Measurements from ENCODE around the gene SFRP4. TPM values are rescaled to one million over a fixed set of nuclear protein-coding genes. Genes with fewer than 3 reads are reported as not detected.

Gene SFRP4
- total RNA-seq, 8 experiments from 2014 or later, result 0.08 to 95.4 (median 0.81) TPM; not detected in 1

DNA sequence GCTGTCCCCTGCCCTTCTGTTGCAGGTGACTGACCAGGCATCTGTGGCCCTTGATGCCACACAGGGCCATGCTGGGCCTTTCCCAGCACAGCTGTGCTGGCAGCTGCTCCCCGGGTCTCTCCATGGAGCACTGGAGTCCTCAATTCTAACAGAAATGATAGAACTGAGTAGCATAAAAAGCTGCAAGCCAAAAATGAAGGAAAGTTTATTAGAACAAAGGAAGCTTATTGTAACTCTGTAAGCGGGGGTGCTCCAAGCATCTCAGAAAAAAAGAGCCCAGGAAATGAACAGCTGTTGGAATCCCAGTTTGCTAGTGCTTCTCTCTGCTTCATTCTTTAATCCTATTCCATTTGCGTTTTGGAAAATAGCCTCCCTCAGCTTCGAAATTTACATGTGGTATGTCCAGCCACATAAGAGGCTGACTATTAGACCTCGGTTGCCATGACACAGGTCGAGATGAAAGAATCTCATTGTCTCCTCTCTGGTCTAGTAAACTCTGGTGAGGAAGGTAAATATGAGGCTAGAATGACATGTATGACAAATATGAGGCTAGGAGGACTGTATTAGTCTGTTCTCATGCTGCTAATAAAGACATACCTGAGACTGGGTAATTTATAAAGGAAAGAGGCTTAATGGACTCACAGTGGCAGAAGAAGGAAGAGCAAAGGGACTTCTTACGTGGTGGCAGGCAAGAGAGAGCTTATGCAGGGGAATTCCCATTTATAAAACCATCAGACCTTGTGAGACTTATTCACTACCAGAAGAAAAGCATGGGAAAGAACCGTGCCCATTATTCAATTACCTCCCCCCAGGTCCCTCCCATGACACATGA, 27.5 kb upstream of the SFRP4 start:
- Histone ChIP-seq H3K4me3 (no peak overlapping the region), H3K27ac (no peak overlapping the region), H3K4me1 (replicated peaks in 1 of 2) (peaks cover 17 to 26% of the 10 kb centered on the region in 2 donors)
- peak in 6 of 8 experiments; percentile 13 to 71 (median 34) for ATAC-seq (replicated peaks in 6 of 8)
- in situ Hi-C loops (cut with MboI; ENCODE audit: low pct_unique_long_range_greater_than_20kb in 2 of 9, low sequenced_read_pairs in 9 of 9, unreplicated experiment in 9 of 9), result loop anchor here in 1 of 9 experiments (25.0 kb wide), 1 partner anchor 143 kb away; no protein-coding TSS in a partner anchor
- 13 to 92% (median 55%) methylated on average over 3 to 8 of the region's 8 CpGs; no CpG with 5 or more reads in 2 of the 10 experiments for WGBS, 10 experiments

DNA sequence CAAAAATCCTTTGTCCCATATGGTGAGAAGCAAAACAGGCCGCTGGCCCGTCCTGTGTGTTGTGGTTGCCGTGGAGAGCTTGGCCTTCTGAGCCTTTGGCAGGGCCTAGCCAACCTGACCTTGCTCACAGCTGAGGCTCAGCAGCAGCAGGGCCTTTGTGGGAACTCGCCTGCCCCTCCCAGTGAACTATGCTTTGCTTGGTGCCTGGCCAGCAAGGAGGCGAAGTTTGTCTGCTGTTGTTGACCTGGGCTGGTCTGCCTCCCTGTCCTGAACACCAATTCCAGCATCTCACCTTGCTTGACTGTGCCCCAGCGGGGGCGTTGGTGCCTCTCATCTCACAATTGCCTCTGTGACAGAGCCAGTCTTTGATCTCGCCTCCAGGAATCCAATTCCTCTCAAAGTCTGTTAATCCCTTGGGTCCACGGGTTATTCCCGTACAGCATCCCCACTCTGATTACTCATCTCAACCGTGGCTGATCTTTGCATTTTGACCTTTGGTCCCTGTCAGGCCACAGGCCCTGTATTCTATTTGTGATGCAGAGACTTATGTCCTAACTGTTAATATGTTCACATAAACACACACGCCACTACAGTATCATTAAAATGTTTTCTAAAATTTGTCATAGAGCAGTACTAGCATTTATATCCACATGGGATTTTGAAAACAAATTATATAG, 26.5 kb upstream of the SFRP4 start:
- peak in 7 of 8 experiments; percentile 61 to 92 (median 75) for ATAC-seq (replicated peaks in 6 of 8)
- 15 to 77% (median 39%) methylated on average over 2 to 6 of the region's 12 CpGs; no CpG with 5 or more reads in 1 of the 10 experiments for WGBS, 10 experiments
- Histone ChIP-seq H3K4me1 (replicated peaks in 1 of 2) (peaks cover 17 to 26% of the 10 kb centered on the region in 2 donors), H3K4me3 (no peak overlapping the region), H3K27ac (peak overlapping the region in 1 of 2 donors; percentile 25)
- in situ Hi-C loops (cut with MboI; ENCODE audit: low pct_unique_long_range_greater_than_20kb in 2 of 9, low sequenced_read_pairs in 9 of 9, unreplicated experiment in 9 of 9), result loop anchor here in 1 of 9 experiments (25.0 kb wide), 1 partner anchor 144 kb away; no protein-coding TSS in a partner anchor

DNA sequence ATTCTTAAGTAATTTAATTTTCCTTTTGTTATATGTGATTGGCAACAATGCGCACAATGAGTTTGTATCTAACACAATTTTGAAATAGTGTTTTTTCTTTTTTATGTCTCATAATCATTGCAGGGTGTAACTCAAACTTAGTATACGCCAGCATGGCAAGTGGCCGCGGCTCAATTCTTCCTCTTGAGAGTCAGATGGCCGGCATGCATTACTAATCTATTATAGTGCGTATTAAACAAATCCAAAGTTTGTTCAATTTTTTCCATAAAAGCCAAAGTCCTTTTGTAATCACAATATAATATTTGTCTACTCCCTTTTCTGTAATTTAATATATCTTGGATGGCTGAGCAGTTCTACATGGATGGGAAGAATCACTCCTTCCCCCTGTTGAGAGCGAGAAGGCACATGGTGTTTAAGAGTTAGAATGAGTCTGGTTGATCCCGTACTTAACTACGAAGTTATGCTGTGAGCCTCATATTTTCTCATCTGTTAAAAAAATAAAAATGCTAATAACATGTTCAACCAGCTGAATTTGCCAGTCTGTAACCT, 16.5 kb upstream of the SFRP4 start:
- no peak overlapping the region for H3K4me3 ChIP-seq
- in situ Hi-C loops (cut with MboI; ENCODE audit: low pct_unique_long_range_greater_than_20kb in 2 of 9, low sequenced_read_pairs in 9 of 9, unreplicated experiment in 9 of 9), result loop anchor here in 1 of 9 experiments (25.0 kb wide), 1 partner anchor 154 kb away; no protein-coding TSS in a partner anchor
- no peak overlapping the region for H3K27ac ChIP-seq
- 44 to 97% (median 92%) methylated on average over 4 to 9 of the region's 9 CpGs for WGBS, 10 experiments
- no peak for ATAC-seq (replicated peaks in 6 of 8)
- peaks cover 11 to 13% of the 10 kb centered on the region in 2 donors for H3K4me1 ChIP-seq (replicated peaks in 1 of 2)

DNA sequence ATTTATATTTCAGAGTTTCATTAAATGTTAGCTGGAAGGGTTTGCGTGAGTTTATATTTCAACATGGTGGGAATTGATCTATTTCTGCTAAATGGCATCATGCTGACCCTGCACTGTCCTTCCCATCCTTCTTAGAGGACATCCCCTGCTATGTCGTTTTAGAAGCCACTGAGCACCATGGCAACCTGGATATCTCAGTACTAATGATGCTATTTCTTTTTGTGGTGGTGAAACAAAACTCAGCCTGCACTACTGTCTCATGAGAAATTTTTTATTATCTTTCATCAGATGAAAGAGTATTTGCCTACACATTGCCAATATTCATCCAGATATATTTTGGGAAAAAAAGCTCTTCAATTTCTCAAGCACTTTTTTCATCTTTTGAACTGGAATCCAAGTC, 15.9 kb upstream of the SFRP4 start:
- no peak overlapping the region for H3K27ac ChIP-seq
- peak in 5 of 8 experiments; percentile 41 to 84 (median 69) for ATAC-seq (replicated peaks in 6 of 8)
- in situ Hi-C loops (cut with MboI; ENCODE audit: low pct_unique_long_range_greater_than_20kb in 2 of 9, low sequenced_read_pairs in 9 of 9, unreplicated experiment in 9 of 9), result loop anchor here in 1 of 9 experiments (25.0 kb wide), 1 partner anchor 155 kb away; no protein-coding TSS in a partner anchor
- H3K4me3 ChIP-seq, result no peak overlapping the region
- 4 to 83% (median 56%) methylated on average over 1 to 2 of the region's 2 CpGs; no CpG with 5 or more reads in 1 of the 10 experiments for WGBS, 10 experiments
- H3K4me1 ChIP-seq (replicated peaks in 1 of 2), result peaks cover 11 to 18% of the 10 kb centered on the region in 2 donors

DNA sequence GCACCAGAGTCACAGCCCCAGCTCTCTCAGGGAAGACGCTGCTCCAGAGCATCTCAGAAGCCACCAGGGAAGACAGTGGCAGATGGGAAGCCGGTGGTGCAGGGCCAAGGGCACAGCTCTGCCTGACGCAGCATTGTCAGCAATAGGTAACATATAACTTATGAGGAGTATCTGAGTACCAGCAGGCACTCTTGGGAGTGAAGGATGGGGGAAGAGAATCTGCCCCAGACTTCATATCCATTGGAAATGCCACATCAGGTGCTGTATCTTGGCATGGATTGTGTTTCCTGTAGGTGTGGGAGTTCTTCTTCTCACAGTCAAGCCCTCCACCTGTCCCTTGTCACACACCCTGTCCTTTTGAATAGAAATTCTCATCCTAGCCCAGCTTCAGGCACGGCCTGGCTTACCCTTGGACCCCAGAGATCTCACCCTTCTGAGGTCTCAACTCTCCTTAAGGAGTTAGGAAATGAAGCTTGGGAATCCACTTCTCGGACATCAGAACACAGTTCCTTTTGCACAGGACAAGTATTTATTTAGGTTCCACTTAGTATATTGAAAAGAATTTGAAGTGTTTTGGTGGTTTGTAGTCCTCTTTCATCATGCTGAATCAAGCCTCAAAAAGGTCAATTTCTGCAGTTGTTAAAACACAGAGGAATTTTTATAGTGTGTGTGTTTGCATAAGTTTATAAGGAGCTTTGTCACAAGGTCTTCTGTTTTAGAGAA, 13.8 kb upstream of the SFRP4 start:
- Histone ChIP-seq H3K4me1 (replicated peaks in 1 of 2) (peaks cover 11 to 24% of the 10 kb centered on the region in 2 donors), H3K4me3 (no peak overlapping the region), H3K27ac (no peak overlapping the region)
- ATAC-seq (replicated peaks in 6 of 8), result no peak
- in situ Hi-C loops (cut with MboI; ENCODE audit: low pct_unique_long_range_greater_than_20kb in 2 of 9, low sequenced_read_pairs in 9 of 9, unreplicated experiment in 9 of 9), result loop anchor here in 1 of 9 experiments (25.0 kb wide), 1 partner anchor 157 kb away; no protein-coding TSS in a partner anchor
- WGBS, 10 experiments, result 17 to 100% (median 65%) methylated on average over 1 to 5 of the region's 5 CpGs; no CpG with 5 or more reads in 2 of the 10 experiments

DNA sequence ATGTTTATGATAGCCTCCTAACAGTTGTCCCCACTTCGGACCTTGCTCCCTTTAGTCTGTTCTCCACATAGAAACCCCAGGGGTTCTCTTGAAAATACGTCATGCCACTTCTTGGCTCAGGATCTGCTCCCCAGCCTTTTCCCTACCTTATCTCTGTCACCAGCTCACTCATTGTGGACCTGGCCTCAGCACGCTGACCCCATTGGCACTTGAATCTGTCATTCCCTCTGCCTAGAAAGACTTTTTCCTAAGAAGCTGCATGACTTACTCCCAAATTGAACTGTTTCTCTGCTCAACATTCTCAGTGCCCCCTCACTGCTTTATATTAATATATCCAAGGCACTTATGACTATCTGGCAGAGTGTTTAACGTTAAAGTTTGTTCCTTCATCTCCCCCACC, 12.3 kb upstream of the SFRP4 start:
- Histone ChIP-seq H3K4me1 (replicated peaks in 1 of 2) (peaks cover 11 to 24% of the 10 kb centered on the region in 2 donors), H3K27ac (no peak overlapping the region), H3K4me3 (no peak overlapping the region)
- ATAC-seq (replicated peaks in 6 of 8), result no peak
- 18 to 100% (median 66%) methylated on average over 1 to 3 of the region's 4 CpGs; no CpG with 5 or more reads in 2 of the 10 experiments for WGBS, 10 experiments
- in situ Hi-C loops (cut with MboI; ENCODE audit: low pct_unique_long_range_greater_than_20kb in 2 of 9, low sequenced_read_pairs in 9 of 9, unreplicated experiment in 9 of 9), result loop anchor here in 1 of 9 experiments (25.0 kb wide), 1 partner anchor 158 kb away; no protein-coding TSS in a partner anchor

DNA sequence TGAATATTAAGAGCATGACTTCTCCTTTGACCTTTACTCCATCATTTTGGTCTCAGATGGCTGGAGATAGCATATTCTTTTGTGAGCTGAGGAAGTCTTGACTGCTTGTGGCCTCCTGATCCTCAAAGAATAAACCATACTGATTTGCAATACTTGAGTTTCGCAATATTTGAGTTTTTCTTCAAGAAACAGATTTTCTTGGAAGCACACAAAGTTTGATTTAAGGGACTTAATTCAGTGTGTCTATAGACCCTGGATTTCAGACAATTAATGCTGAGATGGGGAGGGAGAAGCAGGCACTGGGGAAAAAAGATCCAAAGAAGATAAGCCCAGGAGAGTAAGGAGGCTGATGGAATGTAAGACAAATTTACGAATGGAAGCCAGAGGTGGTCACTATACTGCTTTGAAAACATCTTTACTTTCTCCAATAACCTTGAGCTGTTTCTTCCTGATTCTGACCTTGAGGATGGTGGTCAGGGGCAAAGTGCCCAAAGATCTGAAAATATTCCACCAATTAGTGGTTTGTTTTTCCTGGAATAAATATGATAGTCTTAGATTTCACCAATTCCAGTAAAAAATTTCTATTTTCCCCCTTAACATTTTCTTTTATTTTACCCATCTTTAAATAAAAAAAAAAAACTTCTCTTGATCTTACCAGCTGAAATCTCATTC, 11.3 kb upstream of the SFRP4 start:
- Histone ChIP-seq H3K4me1 (replicated peaks in 1 of 2) (peaks cover 10 to 20% of the 10 kb centered on the region in 2 donors), H3K27ac (no peak overlapping the region), H3K4me3 (no peak overlapping the region)
- peak in 1 of 8 experiments; percentile 36 for ATAC-seq (replicated peaks in 6 of 8)
- in situ Hi-C loops (cut with MboI; ENCODE audit: low pct_unique_long_range_greater_than_20kb in 2 of 9, low sequenced_read_pairs in 9 of 9, unreplicated experiment in 9 of 9), result loop anchor here in 1 of 9 experiments (25.0 kb wide), 1 partner anchor 159 kb away; no protein-coding TSS in a partner anchor
- 7 to 100% (median 92%) methylated on average over 1 to 2 of the region's 2 CpGs; no CpG with 5 or more reads in 3 of the 10 experiments for WGBS, 10 experiments

DNA sequence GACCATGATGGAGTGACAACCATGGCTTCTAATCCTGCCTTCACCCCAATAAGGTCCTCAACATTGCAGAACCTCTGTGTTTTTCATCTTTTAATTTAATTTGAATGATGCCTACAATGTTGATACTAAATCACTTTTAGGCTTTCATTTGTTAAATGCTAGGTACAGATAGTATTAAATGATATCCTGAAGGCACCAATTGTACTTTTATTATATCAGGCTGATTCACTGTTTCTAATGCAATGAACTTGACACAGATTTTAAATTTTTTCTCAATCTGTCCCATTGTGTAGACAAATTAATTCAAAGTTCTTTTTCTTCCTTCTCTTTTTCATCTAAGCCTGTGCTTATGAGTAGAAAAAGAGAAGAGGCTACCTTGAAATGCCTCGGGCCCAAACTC, 9.0 kb upstream of the SFRP4 start:
- Histone ChIP-seq H3K4me3 (no peak overlapping the region), H3K27ac (no peak overlapping the region), H3K4me1 (replicated peaks in 1 of 2) (peaks cover 3 to 11% of the 10 kb centered on the region in 2 donors)
- WGBS, 10 experiments, result 0 to 100% (median 57%) methylated on average over 1 of the region's 1 CpG; no CpG with 5 or more reads in 3 of the 10 experiments
- in situ Hi-C loops (cut with MboI; ENCODE audit: low pct_unique_long_range_greater_than_20kb in 2 of 9, low sequenced_read_pairs in 9 of 9, unreplicated experiment in 9 of 9), result loop anchor here in 1 of 9 experiments (25.0 kb wide), 1 partner anchor 162 kb away; no protein-coding TSS in a partner anchor
- ATAC-seq (replicated peaks in 6 of 8), result no peak

DNA sequence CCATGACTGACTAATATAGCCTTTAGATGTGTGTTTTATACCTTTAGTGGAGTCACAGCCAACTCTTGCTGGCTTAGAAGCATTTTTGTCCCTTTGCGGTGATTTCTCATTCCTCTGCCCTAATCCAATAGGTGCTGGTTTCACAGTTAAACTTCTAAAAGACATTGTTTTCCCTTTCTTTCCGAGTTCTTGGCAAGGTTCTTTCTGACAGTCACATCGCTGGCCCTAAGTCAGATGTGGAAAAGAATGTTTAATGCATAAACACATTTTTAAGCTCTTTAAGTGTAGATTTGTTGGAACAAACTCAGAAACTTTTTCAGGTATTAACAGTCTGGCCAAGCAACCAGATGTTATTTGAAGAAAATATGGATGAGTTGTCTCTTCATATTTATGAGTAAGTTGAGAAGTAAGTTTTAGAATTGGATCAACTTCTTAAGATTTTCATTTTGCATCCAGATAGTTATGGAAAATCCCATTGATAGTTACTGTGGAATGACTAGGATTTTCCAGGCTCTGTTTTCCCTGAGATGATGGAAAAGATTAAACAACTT, 7.9 kb upstream of the SFRP4 start:
- WGBS, 10 experiments, result 17 to 97% (median 80%) methylated on average over 1 to 3 of the region's 3 CpGs; no CpG with 5 or more reads in 3 of the 10 experiments
- no peak overlapping the region for H3K27ac ChIP-seq
- in situ Hi-C loops (cut with MboI; ENCODE audit: low pct_unique_long_range_greater_than_20kb in 2 of 9, low sequenced_read_pairs in 9 of 9, unreplicated experiment in 9 of 9), result loop anchor here in 4 of 9 experiments (25.0 kb wide), 5 partner anchors 163 to 438 kb away; no protein-coding TSS in a partner anchor
- peaks cover 6 to 11% of the 10 kb centered on the region in 2 donors for H3K4me1 ChIP-seq (replicated peaks in 1 of 2)
- H3K4me3 ChIP-seq, result no peak overlapping the region
- no peak for ATAC-seq (replicated peaks in 6 of 8)

DNA sequence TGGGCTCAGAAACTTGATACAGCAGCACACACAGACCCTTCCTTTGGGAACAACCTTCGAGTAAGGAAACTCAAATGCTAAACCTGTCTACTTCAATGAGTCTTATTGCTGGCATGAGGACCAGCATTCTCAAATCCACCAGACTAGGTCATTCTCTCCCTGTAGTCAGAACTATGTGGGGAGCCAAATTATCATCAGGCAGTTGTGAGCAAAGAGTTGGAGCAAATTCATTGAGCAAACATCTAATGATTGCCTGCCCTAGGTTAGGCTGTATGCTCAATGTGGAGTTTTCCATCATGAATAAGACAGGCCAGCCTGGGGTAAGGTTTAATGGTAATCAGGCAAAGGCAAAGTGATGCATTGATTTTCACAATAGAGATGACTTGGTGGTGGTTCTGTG, 7.4 kb upstream of the SFRP4 start:
- WGBS, 10 experiments, result 0 to 100% (median 60%) methylated on average over 1 of the region's 1 CpG; no CpG with 5 or more reads in 3 of the 10 experiments
- Histone ChIP-seq H3K4me1 (replicated peaks in 1 of 2) (peaks cover 6 to 11% of the 10 kb centered on the region in 2 donors), H3K27ac (no peak overlapping the region), H3K4me3 (no peak overlapping the region)
- in situ Hi-C loops (cut with MboI; ENCODE audit: low pct_unique_long_range_greater_than_20kb in 2 of 9, low sequenced_read_pairs in 9 of 9, unreplicated experiment in 9 of 9), result loop anchor here in 4 of 9 experiments (25.0 kb wide), 4 partner anchors 288 to 438 kb away; no protein-coding TSS in a partner anchor
- ATAC-seq (replicated peaks in 6 of 8), result no peak

DNA sequence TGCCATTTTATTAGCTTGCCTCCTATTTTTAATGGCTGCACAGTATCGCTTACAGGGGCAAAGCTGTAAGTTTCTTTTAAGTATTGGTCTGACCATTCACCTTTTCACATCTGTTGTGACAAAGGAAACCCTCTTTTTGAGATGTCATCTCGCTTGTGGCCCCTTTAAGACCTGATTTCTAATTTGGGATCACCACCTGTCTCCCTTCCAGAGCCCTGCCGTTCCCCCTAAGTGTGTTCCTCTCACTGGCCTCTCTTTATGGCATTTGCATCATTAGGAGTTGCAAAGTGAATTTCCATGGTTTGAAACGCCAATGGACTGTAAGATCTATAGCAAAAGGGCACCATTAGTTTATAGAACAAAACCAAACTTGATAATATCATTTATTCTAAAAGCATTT, 5.3 kb upstream of the SFRP4 start:
- peak overlapping the region in 2 of 5 donors; percentile 11 to 45 for H3K4me3 ChIP-seq
- peaks cover 0 to 11% of the 10 kb centered on the region in 2 donors for H3K4me1 ChIP-seq (replicated peaks in 1 of 2)
- H3K27ac ChIP-seq, result no peak overlapping the region
- WGBS, 10 experiments, result 9 to 100% (median 62%) methylated on average over 1 to 4 of the region's 4 CpGs
- in situ Hi-C loops (cut with MboI; ENCODE audit: low pct_unique_long_range_greater_than_20kb in 2 of 9, low sequenced_read_pairs in 9 of 9, unreplicated experiment in 9 of 9), result loop anchor here in 4 of 9 experiments (25.0 kb wide), 4 partner anchors 290 to 440 kb away; no protein-coding TSS in a partner anchor
- ATAC-seq (replicated peaks in 6 of 8), result no peak
